Hepatocyte (in vitro differentiated cells): ENCODE results near the gene AXIN1.

Experiments used
- EZH2 ChIP-seq: fragments of 200-600 bp; sonication (generic); IDR thresholded peaks from 2 replicates; pipeline ENCODE4 v1.6.1; 2016; ENCODE audit warnings: antibody characterized with exemption, mild to moderate bottlenecking, borderline replicate concordance
- TF ChIP-seq, protein P1 (sequence below): fragments of 200-600 bp; sonication (generic); IDR thresholded peaks from 2 replicates; pipeline ENCODE4 v1.5.1; 2016; ENCODE audit warnings: antibody characterized with exemption, mild to moderate bottlenecking; ENCODE audit not compliant: poor library complexity

DNA sequence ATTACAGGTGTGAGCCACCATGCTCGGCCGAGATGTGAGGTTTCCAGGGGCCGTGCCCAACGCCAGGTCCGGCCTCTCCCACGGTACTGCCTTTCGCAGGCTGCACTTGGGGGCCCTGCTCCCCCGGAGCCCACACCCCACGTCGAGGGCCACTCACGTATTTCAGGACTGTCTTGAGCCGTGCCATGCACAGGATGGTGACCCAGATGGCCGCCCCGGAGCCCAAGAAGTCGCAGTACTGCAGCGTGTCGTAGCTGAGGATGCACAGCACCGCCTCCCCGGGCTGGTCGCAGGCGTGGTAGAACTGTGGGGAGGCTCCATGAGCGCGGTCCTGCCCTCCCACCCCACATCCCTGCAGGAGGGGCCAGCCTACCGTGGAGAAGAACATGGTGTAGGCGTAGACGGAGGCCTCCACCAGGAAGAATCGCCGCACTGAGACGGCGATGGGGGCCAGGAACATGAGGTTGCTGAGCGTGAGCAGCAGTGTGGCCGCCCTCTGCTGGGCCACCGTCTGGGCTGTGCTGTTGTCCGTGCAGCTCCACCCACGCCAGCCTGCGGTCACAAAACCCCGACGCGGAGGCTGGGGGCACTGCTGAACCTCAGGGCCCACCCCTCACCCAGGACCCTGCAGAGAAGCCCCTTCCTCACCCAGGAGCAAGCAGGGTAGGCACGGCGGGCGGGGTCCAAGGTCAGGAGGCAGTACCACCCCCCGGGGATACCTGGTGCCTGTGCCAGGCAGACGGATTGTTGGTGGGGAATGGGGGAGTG is 21.5 kb upstream of the AXIN1 start:
- TF ChIP-seq, protein P1, sequence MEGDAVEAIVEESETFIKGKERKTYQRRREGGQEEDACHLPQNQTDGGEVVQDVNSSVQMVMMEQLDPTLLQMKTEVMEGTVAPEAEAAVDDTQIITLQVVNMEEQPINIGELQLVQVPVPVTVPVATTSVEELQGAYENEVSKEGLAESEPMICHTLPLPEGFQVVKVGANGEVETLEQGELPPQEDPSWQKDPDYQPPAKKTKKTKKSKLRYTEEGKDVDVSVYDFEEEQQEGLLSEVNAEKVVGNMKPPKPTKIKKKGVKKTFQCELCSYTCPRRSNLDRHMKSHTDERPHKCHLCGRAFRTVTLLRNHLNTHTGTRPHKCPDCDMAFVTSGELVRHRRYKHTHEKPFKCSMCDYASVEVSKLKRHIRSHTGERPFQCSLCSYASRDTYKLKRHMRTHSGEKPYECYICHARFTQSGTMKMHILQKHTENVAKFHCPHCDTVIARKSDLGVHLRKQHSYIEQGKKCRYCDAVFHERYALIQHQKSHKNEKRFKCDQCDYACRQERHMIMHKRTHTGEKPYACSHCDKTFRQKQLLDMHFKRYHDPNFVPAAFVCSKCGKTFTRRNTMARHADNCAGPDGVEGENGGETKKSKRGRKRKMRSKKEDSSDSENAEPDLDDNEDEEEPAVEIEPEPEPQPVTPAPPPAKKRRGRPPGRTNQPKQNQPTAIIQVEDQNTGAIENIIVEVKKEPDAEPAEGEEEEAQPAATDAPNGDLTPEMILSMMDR, result no peak
- TF ChIP-seq EZH2, result no peak
